GM12801 (cell line): ENCODE measurements around the gene FCHSD2.

Source experiments
- CTCF ChIP-seq: IDR thresholded peaks from one replicate; pipeline ENCODE4 v1.5.1; 2011; ENCODE audit warnings: control low read depth; ENCODE audit not compliant: insufficient read length; ENCODE audit errors: extremely low read depth

The FCHSD2 gene

GRCh38 chr11:72912253-72912652, 229.9 kb downstream of the FCHSD2 start:
- no peak for TF ChIP-seq CTCF

- no peak for TF ChIP-seq CTCF
Observed at GRCh38 chr11:72908032-72908676, 234.0 kb downstream of the FCHSD2 start.

GRCh38 chr11:72904016-72904415, 238.1 kb downstream of the FCHSD2 start:
- TF ChIP-seq CTCF = no peak

GRCh38 chr11:72901374-72901773, 240.7 kb downstream of the FCHSD2 start:
- TF ChIP-seq CTCF = no peak

- TF ChIP-seq CTCF = no peak
Observed at GRCh38 chr11:72900013-72900412, 242.1 kb downstream of the FCHSD2 start.

GRCh38 chr11:72899238-72899637, 242.9 kb downstream of the FCHSD2 start:
- no peak for TF ChIP-seq CTCF

GRCh38 chr11:72897506-72897905, 244.6 kb downstream of the FCHSD2 start:
- no peak for TF ChIP-seq CTCF
